GM12865 (cell line): ENCODE data around the gene FAM210A.
"Not testable (repeated sequence)": the region's sequence is repeated elsewhere in the genome, so short reads cannot be mapped to it uniquely, and the experiment has no call there.

Source experiments
- DNase-seq: peaks from one replicate; pipeline ENCODE4 v3.0.0; 2010; ENCODE audit warnings: low read depth
- H3K4me3 ChIP-seq: 2 replicates; pipeline ENCODE4 v1.5.1; 2011; ENCODE audit warnings: mild to moderate bottlenecking, low read depth, low read length, control low read depth
- CTCF ChIP-seq: IDR thresholded peaks from 2 replicates; pipeline ENCODE4 v1.5.1; 2011; ENCODE audit warnings: low read length, control low read depth, low read depth, inconsistent platforms; ENCODE audit not compliant: insufficient read depth; ENCODE audit errors: missing control alignments

FAM210A gene

DNA sequence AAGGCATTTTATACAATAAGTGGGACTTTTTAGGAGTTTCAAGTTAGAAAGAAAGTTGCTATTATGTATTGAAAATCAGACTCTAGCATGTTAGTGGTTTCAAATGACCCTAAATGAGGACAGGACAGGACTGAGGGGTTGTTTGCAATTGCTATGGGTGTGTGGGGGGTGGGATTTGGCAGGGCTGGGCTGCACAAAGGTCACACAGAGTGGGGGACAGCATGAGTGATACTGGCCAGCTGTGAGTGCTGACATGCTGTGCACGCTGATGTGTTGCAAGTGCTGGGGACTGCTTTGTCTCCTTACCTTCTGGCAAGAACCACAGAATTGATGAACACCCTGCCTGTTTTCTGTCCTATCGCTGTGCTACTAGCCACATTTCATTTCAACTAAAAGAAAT lies 29.9 kb upstream of the FAM210A start:
- TF ChIP-seq CTCF, result no peak
- H3K4me3 ChIP-seq, result no peak overlapping the region
- no peak for DNase-seq

DNA sequence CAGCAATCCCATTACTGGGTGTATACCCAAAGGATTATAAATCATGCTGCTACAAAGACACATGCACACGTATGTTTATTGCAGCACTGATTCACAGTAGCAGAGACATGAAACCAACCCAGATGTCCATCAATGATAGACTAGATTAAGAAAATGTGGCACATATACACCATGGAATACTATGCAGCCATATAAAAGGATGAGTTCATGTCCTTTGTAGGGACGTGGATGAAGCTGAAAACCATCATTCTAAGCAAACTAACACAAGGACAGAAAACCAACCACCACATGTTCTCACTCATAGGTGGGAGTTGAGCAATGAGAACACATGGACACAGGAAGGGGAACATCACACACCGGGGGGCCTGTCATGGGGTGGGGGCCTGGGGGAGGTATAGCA lies 25.2 kb upstream of the FAM210A start:
- DNase-seq, H3K4me3 ChIP-seq: not testable (repeated sequence)

GRCh38 chr18:13746633-13747032 lies 20.3 kb upstream of the FAM210A start:
- no peak for TF ChIP-seq CTCF
- no peak for DNase-seq
- H3K4me3 ChIP-seq, result no peak overlapping the region

DNA sequence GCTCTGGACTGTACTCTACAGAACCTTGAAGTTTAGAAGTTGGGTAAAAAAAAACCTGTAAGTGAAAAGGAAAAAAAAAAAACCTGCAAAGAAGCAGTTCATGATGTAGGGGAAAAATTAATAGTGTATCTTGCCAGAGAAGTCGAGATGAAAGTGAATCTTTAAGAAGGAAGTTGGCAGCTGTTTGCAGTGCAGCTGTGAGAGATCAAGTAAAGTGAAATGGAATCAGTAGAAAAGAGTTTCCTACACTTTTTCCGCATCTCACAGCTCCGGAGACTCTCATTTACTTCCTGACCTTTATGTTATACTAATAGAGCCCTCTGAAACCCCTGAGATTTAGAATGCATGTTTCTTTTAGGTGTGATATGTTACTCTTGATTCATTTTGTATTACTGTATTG lies 19.3 kb upstream of the FAM210A start:
- H3K4me3 ChIP-seq, result no peak overlapping the region
- DNase-seq, result no peak
- no peak for TF ChIP-seq CTCF

GRCh38 chr18:13735681-13736080 lies 9.3 kb upstream of the FAM210A start:
- TF ChIP-seq CTCF, result no peak
- DNase-seq, result no peak
- no peak overlapping the region for H3K4me3 ChIP-seq

- TF ChIP-seq CTCF, result no peak
- DNase-seq, result no peak
- no peak overlapping the region for H3K4me3 ChIP-seq
Observed at GRCh38 chr18:13730481-13730880, 4.1 kb upstream of the FAM210A start.

DNA sequence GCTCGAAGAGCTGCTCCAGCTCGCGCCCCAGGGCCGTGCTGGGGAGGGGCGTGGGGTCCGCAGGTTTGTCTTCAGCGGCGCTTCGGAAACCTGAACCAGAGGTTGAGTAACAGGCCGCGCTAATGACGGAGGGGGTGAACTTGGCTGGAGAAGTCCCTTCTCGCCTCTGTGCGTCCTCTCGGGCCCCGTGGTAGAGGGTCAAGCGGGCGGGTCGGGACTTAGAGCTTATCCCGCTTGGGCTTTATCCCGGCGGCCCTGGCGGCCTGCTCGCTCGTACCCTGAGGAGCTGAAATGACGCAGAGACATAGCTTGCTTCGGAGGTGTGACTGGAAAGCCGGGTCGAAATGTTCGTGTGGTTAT lies 594 bp upstream of the FAM210A start:
- peak overlapping the region; percentile 78 for H3K4me3 ChIP-seq
- no peak for TF ChIP-seq CTCF
- peak; percentile 44 for DNase-seq

DNA sequence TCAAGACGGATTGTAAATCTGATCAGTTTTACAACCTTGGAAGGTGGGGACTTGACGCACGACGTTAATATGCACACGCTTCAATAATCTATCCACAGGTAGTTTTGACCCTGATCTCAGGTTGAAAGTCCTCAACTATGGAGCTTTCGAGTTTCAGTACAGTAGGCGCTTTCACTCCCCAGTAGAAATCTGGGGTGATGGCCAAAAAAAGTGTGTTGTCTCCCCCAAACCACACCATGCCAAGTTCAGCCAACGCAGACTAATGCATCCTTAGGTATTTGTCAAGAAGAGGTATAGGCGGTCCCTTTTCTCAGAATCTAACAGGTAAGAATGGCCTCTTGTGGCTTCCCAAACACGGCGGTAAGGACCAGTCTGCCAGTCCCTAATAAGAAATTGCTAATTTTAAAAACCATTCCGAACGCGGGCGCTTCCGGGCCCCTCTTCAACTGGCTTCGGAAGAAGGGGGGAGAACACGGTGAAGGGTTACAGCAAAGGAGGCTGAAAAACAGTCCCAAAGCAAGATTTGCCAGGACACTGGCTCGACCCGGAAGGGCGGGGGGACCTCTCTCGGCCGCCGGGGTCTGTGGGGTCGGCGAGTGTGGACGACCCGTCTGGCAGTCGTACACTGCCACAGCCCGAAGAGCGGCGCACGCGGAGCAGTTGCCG lies 659 bp downstream of the FAM210A start:
- no peak for TF ChIP-seq CTCF
- H3K4me3 ChIP-seq, result peak overlapping the region; percentile 78
- peak; percentile 31 for DNase-seq
